Middle frontal gyrus (tissue), 1 donor: ENCODE measurements around the gene CPLX3.
"Not testable (repeated sequence)": the region's sequence is repeated elsewhere in the genome, so short reads cannot be mapped to it uniquely, and the experiment has no call there.

ENCODE experiments used
- DNase-seq: peaks from one replicate; pipeline ENCODE4 v3.0.0-alpha.2; 2015; ENCODE audit warnings: low spot score; ENCODE audit errors: extremely low spot score

The CPLX3 gene, protein sequence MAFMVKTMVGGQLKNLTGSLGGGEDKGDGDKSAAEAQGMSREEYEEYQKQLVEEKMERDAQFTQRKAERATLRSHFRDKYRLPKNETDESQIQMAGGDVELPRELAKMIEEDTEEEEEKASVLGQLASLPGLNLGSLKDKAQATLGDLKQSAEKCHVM

DNA sequence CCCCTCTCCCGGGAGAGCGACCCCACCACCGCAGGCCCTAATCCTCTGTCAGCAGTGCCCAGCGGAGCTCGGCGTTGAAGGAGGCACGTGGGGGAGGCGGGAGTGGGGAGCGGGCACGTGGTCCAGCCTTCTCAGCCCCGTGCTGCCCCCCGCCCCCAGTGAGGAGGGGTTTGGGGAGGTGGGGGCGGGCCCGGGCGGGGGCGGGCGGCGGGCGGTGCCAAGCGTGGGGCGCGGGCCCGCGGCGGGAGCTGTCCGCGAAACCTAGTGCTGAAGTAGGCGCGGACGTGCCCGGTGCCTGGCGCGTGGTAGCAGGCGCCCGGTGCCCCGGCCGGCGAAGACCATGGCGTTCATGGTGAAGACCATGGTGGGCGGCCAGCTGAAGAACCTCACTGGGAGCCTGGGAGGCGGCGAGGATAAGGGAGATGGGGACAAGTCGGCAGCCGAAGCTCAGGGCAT is at the start of gene CPLX3:
Gene CPLX3, plus strand, starts transcription at position 264 of the 456 bp plus-strand sequence. Its CDS starts 77 bp downstream, at position 341.
- no peak for DNase-seq

DNA sequence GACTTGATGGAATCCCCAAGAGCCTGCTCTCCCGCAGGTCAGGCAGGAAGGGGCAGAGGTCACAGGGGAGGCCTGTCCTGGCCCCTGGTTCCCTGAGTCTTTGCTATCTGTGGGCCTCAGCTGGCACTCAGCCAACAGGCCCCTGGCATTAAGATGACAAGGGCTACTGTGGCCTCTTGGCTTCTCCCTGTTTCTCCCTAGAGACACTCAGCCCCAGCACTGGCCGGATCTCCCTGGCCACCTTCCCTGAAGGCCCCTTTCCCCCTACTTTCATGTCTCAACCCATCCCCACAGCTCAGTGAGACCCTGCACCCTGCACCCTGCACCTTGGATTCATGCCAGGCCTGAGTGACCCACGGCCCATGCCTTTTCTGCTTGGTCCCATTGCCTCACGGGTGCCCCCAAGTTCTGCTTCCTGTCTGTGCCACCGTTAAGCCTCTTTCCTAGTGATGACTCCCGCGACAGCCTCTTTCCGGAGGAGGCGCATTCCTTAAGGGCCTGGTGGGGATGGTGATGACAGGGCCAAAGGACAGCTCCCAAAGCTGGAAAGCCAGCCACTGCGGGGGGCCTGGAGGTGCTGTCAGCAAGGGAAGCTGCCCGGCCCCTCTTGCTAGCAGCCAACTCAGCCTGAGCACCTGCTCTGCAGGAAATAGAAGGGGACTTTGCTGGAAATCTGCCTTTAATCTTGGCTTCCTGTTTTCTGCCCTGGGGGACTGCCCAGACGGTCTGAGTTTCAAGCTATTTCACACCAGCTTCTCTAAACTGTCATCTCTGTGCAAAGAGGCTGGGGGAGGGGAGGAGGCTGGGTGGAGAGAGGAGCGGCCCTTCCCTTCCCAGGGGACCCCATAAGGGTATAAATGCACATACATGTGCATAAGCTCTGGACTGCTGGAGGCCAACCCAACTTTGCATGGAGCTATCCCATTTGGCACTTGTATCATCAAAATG is 49.3 kb upstream of the CPLX3 start:
- no peak for DNase-seq

DNA sequence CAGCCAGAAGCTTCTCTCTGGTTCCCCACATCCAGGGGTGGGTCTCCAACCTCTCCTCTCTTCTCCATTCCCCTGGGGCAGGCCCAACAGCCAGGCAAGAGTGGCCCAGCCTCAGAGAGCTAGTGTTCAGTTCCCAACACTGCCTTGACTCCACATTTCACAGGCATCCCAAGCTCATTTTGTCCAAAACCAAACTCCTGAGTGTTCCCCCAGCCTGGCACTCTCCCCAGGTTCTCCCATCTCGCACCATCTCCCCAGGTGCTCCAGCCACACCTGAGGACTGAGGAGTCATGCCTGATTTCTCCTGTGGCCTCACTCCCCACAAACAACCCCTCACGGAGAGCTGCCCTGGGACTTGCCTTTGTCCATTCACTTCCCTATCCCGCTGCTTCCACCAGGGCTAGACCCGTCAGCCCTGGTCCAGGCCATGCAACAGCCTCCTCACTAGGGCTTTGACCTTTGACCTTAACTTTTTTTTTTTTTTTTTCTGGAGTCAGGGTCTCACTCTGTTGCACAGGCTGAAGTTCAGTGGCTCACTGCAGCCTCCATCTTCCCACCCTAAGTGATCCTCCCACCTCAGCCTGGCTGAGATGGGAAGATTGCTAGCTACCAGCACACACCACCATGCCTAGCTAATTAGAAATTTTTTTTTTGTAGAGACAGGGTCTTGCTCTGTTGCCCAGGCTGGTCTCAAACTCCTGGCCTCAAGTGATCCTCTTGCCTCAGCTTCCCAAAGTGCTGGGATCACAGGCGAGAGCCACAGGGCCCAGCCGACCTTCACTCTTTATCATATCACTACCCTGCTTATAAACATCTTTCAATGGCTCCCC is 48.4 kb upstream of the CPLX3 start:
- DNase-seq: no peak

DNA sequence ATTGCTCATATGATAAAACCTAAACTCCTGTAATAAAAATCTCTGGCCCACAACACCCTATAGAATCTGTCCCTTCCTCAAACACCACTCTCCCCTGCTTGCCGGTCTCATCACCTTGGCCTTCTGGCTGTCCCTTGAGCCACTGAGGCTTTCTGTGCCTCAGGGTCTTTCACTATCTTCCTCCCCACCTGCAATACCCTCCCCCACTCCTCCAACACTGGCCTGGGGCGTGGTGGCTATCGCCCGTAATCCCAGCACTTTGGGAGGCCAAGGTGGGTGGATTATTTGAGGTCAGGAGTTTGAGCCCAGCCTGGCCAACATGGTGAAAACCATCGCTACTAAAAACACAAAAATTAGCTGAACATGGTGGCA is 47.8 kb upstream of the CPLX3 start:
- no peak for DNase-seq

DNA sequence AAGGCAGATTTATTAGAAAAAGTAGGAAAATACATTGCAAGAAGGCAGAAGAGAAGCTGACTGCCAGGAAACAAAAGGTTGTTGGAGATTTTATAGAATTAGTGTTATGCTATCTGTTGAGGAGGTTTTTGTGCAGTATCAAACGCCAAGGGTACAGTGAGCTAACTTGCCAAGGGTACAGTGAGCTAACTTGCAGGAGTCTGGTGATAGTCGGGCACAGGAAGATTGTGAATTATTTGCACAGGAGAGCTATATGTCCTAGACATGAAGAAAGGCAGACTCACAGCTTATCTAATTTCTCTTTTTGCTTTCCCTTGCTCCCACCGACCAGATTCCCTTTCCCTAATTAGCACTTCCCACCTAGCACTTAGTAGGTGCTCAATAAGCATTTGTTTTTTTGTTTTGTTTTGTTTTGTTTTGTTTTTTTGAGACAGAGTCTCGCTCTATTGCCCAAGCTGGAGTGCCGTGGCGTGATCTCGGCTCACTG is 47.2 kb upstream of the CPLX3 start:
- no peak for DNase-seq

DNA sequence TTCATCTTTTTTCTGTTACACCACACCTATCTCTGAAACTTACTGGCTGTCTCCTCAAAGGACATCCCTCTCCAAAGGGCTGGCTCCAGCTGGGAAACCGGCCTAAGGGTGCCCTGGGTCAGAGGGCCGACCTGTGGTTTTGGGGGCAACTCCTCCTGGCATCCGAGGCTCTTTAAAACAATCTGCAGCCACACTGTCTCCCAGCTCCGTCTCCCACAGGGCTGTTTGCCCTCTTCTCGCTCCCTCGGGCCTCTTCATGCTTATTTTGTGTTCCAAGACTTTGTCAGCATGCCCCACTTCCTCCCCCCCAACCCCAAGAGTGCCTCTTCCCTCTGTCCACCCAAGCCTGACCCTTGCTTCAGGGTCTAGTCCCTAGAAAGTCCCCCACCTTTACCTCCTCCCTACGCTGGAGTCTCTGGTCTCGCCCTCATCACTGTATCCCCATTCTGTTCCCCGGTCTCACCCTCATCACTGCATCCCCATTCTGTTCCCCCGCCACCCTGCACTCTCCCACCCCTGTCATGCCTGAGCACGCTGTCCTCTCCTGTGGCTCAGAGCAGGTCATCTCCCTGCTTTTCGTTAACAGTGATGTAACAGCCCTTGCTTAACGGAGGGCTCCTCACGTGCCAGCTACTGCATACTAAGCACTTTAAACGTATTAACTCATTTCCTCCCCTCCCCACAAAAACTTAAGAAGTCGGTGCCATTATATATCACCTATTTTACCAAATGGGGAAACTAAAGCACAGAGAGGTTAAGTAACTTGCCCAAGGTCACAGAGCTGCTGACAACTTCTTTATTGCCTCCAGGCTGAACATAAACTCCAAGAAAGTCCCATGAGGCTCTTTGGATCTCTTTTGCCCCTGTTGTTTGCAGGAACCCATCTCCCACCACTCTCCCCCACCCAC is 45.6 kb upstream of the CPLX3 start:
- DNase-seq: no peak

DNA sequence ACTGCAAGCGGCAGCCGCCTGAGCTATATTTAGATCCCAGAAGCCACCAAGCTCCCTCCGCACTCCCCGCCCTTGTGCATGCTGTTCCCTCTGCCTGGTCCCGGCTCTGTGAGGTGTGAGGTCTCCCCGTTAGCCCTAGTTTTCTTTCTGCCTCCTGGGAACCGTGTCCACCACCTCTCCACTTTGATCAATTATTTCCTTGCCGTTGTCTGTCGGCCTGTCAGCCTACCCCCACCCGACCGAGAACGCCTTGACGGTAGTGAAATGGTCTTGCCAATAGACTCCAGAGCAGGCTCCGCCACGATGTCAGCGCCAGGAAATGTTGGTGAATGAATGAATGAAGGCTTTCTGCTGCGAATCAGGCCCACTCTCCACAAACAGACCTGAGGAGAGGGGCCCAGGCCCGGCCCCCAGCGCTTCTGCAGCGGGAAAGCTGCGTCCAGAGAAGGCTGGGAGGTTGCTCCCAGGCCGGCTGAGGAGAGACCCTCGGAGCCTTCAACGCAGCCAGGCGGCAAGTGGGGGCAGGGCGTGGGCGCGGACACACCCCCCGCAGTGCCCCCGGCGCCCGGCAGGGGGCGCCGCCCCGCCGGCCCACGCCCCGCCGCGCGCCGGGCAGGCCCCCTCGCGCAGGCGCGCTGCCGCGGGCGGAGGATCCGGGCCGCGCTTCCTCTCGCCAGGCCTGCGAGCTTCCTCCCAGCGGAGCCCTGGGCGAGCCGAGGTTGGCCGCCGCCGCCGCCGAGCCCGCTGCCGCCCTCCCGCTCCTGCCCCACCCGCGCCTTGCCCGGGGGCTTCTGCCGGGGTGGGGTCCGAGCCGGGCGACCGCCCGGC is 44.8 kb upstream of the CPLX3 start, which contains the start of gene CSK:
Gene CSK, plus strand, starts transcription at position 650 of the 828 bp plus-strand sequence. CDS start 16,218 bp downstream, outside the sequence.
- no peak for DNase-seq

DNA sequence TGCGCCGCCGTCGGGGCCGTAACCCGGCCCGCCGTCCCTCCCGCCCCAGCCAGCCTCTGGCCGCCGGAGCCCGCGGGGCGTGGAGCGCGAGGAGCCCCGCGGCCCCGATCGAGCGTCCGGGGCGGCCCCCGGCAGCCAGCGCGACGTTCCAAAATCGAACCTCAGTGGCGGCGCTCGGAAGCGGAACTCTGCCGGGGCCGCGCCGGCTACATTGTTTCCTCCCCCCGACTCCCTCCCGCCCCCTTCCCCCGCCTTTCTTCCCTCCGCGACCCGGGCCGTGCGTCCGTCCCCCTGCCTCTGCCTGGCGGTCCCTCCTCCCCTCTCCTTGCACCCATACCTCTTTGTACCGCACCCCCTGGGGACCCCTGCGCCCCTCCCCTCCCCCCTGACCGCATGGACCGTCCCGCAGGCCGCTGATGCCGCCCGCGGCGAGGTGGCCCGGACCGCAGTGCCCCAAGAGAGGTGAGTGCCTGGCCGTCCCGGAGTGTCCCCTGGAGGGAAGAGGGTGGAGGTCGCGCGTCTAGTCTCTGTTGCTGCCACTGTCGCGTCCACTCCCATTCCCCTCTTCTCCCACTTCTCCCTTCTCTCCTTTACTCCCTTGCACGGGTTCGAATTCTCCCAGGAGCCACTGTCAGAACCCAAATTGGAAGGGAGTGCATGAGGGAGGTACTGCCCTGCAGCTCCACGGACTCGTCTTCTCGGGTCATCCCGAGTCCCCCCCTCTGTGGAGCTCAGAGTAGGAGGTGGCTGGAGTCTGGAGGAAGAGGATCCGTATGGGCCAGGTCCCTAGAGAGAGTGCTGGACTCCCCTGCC is 44.0 kb upstream of the CPLX3 start:
- DNase-seq: no peak

DNA sequence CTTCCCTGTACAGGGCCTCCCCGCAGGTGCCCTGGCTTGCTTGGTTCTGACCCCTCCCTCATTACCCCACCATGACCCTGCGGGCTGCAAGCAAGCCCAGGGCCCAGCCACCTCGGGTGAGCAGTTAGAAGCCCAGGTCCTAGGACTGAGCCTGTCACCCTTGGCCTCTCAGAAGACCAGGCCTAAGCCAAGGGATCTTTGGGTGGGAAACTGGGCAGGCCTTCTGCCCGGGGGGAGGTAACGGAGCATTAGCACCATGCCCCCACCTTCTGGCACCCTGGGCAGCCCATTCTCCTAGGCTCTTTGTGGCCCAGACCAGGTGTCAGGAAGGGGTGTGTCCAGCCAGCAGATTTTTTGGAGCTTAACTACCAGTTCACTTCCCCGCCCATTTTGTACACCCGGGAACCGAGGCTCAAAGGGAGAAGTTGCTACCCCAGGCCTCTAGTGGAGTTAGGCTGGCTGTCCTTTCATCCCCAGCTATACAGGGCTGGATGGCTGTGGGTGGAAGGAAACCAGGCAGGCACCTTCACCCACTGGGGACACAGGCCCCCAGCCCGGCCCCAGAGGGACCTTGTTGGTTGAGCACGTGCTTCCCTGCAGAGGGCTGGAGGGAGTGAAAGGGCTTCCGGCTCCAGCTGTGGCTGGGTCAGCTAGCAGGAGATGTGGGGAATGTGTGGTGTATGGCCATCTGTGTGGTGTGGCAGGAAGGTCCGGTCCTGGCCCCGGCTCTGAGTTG is 43.2 kb upstream of the CPLX3 start:
- DNase-seq: no peak

DNA sequence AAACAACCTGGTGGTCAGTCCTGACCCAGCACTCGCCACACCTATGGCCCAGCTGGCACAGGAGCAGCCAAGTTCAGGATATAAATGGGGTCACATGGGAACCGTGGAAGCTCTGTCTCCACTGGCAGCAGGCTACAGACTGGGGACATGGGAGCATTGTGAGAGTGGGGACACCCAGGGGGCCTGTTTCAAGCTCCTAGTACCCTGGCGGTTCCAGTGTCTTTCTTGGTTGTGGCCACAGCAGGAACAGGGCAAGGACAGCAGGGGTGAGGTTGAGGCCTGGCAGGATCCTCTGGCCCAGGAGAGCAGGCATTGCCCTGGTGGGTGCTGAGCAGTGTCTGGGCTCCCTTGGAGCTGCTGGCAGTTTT is 42.6 kb upstream of the CPLX3 start:
- no peak for DNase-seq

DNA sequence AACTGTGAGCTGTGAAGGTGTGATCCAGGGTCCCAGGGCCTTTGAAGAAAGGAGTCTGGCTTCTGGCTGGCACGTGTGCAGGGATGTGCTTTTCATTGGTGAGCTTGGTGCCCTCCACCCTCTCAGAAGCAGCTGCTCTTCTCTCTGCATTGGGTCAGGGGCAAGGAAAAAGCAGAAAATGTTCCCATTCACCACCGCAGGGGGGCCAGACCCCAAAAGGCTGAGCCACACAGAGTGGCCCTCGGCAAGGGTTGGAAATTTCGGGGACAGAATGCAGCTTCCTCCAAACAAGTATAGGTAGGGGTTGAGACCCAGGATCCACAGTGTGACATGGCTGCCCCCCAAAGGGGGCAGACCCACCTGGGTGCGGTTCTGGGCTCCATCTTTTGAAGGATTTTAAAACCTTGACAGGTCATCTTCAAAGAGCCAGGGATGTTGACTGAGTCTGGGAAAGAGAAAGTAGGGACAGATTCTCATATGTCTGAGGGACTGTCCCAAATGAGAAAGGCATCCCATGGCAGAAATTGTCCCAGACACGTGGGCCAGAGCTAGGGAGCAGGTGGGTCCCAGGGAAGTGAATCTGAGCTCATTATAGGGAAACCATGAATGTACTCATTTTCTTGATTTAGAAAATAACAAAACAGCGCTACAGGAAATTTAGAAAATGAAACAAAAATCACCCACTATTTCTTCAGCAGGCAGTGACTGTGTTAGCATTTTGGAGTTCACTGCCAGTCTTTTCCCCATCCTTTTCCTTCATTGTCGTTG is 41.8 kb upstream of the CPLX3 start:
- DNase-seq: no peak

DNA sequence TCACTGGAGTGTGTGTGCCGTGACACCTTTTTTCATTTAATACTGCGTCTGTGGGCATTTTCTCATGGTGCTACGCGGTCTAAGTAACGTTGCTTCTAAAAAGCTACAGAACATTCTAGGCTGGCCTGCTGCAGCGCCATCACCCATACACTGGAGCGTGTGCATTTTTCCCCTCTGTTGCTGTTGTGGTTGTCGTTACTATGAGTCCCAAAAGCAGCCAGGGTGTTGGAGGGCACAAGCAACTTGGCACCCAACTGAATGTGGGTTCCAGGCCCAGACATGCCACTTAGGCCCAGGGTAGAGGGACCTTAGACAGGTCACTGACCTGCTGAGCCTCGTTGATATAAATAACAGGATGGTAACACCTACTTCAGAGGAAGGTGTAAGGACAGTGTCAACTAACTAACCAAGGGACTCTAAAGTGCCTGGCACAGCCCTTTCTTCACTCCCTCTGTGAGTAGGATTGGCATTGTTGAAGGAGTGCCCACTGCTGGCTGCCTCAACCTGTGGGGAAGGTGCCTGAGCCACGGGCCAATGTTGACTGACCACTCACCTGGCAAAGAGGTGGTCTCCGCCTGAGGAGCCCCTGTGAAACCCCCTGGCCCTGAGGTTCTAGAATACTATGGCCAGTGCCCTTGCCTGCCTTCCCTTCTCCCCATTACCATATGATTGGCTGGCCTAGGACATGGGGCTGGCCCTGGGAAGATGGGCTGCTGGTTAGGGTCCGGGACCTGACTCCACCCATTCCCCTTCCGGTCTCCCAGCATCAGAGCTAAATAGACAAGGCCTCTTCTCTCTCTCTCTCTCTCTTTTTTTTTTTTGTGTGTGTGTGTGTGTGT is 41.0 kb upstream of the CPLX3 start:
- DNase-seq: no peak

DNA sequence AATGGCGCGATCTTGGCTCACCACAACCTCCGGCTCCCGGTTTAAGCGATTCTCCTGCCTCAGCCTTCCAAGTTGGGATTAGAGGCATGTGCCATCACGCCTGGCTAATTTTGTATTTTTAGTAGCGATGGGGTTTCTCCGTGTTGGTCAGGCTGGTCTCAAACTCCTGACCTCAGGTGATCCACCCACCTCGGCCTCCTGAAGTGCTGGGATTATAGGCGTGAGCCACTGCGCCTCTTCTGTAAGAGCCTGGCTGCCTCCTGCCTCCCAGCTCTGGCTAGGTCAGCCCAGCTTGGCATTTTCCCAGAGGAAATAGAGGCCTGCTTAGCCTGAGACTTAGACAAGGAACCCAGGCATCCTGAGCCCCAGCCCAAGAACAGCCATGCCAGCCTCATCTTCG is 40.3 kb upstream of the CPLX3 start:
- DNase-seq: not testable (repeated sequence)

DNA sequence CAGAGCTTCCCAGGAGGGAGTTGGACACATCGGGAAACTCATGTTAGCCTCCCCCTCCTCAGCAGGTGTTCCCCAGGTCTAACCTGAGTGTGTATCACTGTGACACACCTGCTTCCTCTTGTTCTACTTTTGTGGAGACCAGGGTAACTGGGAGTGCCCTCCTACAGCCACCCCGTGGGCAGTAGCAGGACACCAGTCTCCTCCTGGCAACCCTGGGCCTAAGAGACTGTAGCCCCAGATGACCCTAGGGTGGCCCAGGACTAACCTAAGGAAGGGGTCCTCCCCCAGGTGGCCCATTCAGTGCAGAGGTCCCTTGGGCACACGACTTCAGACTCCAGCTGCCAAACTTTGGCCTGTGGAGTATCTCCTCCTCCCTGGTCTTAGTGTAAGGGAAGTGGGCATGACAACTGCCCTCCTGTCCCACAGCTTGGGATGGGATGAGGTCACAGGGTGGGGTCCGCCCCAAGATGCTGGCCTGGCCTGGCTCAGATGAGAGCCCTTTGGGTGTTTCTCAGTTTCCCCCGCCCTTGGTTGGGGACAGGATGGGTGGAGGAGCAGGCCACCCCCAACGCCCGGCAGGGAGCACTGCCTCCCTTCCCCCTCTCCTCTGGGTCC is 39.8 kb upstream of the CPLX3 start:
- DNase-seq: no peak

DNA sequence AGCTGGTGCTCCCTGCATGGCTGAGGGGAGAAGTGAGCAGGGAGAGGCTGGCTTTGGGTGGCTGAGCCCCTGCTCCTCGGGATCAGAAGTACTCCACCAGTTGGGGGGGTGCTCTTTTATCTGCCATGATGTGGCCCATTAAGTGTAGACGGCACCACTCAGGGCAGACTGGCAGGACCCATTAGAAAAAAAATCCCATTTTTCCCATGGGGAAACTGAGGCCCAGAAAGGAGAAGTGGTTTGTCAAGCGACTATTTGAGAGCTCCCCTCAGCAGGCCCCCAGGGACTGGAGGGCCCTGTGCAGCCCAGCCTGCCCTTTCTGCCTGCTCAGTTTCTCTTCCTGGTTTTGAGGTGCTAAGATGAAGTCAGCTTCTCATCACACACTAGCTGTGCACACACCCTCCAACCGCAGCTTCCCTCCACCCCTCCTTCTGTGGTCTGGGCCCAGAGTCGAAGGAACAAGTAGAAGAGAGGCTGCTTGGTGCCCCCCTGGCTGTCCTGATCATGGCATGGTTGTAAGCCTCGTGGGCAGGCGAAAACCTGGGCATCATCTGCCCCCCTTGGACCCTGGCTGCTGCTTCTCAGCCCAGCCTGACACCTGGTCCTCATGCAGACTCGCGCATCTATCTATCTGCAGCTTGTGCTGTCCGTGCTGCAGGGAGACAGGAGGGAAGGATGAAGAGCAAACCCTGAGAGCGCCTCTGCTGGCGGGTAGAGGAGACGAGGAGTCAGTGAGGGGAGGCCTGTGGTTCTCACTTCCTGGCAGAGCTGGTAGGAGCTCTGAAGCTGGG is 39.0 kb upstream of the CPLX3 start:
- no peak for DNase-seq
